Measurements from ENCODE around the gene LRMDA.

DNA sequence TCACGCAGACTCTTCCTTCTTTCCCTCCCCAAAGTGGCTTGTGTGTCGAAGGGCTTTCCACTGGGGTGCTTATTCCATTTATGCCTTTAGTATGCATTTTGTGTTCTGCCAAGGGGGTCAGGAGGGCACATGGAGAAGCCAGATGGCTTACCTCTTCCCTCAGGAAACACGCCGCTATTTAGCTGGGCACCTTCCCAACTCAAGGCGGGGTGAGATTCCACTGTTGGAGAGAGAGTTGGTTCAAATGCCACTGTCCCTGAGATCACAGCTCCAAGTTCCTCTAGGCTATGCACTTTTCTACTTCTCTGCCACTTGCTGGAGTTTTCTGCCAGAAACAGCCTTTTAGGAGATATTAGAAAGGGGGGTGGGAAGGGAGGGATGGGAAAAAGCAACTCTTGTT, 1091.8 kb downstream of the LRMDA start:
- TF ChIP-seq, protein P1, sequence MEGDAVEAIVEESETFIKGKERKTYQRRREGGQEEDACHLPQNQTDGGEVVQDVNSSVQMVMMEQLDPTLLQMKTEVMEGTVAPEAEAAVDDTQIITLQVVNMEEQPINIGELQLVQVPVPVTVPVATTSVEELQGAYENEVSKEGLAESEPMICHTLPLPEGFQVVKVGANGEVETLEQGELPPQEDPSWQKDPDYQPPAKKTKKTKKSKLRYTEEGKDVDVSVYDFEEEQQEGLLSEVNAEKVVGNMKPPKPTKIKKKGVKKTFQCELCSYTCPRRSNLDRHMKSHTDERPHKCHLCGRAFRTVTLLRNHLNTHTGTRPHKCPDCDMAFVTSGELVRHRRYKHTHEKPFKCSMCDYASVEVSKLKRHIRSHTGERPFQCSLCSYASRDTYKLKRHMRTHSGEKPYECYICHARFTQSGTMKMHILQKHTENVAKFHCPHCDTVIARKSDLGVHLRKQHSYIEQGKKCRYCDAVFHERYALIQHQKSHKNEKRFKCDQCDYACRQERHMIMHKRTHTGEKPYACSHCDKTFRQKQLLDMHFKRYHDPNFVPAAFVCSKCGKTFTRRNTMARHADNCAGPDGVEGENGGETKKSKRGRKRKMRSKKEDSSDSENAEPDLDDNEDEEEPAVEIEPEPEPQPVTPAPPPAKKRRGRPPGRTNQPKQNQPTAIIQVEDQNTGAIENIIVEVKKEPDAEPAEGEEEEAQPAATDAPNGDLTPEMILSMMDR (optimal IDR thresholded peaks at IDR 0.05 in 1 of 3, IDR thresholded peaks at IDR 0.05 in 1 of 3, conservative IDR thresholded peaks at IDR 0.05 in 1 of 3; ENCODE audit: extremely low read depth in 1 of 3, insufficient read depth in 2 of 3, low read length in 3 of 3), result no peak
- TF ChIP-seq EZH2 (IDR thresholded peaks at IDR 0.05; ENCODE audit: low read length), result no peak

Data from keratinocyte (primary cell).